Erythroblast (primary cell): ENCODE results near the gene TP53I13.

Source experiments
- GATA1 ChIP-seq: IDR thresholded peaks from 2 replicates; pipeline ENCODE4 v1.6.1; 2011; ENCODE audit warnings: low read depth, mild to moderate bottlenecking, control low read depth, low read length, moderate library complexity
- POLR2A ChIP-seq: IDR thresholded peaks from 2 replicates; pipeline ENCODE4 v1.6.1; 2011; ENCODE audit warnings: mild to moderate bottlenecking, low read length

- TF ChIP-seq POLR2A (no peak), GATA1 (no peak)
Measured at GRCh38 chr17:29618272-29619065, 50.0 kb downstream of the TP53I13 start.
